OCI-LY7 (cell line): ENCODE data around the gene DIAPH1. TPM values are rescaled to one million over a fixed set of nuclear protein-coding genes. Genes with fewer than 3 reads are reported as not detected.
A peak's percentile ranks its signal among the peaks of the same experiment; 100 is the strongest.

ENCODE experiments used
- BruUV-seq: library from RNA; stranded (reverse); fragments of 400-500 nt; replicated peaks from 2 replicates; lab custom pipeline; 2021; lab: Mats Ljungman, UMichigan
- CTCF ChIA-PET: fragments of 300-600 bp; sonication (Branson Sonifier 250); formaldehyde crosslinking; loops from one replicate; lab custom pipeline; 2022; ENCODE audit warnings: antibody characterized with exemption; ENCODE audit not compliant: unreplicated experiment; lab: Charles Lee
- POLR2A ChIA-PET: fragments of 300-600 bp; sonication (Branson Sonifier 250); formaldehyde crosslinking; loops from one replicate; lab custom pipeline; 2022; ENCODE audit warnings: antibody characterized with exemption; lab: Charles Lee
- DNase-seq: peaks from one replicate; pipeline ENCODE4 v3.0.0-alpha.2; 2015; ENCODE audit warnings: low spot score
- H2AFZ ChIP-seq: fragments of 200-600 bp; sonication (generic), shearing (Covaris generic); 2 replicates; pipeline ENCODE4 v1.6.1; 2014; ENCODE audit warnings: mild to moderate bottlenecking, antibody characterized with exemption, low read length, moderate library complexity
- H3K27ac ChIP-seq: fragments of 200-600 bp; sonication (generic); 2 replicates; pipeline ENCODE4 v1.5.1; 2014; ENCODE audit warnings: mixed run types, low read depth, mild to moderate bottlenecking, moderate library complexity, low read length, inconsistent platforms; ENCODE audit not compliant: poor library complexity, severe bottlenecking
- H3K36me3 ChIP-seq: fragments of 200-600 bp; sonication (generic); 2 replicates; pipeline ENCODE4 v1.6.1; 2014; ENCODE audit warnings: mild to moderate bottlenecking, antibody characterized with exemption, low read length, moderate library complexity, mixed read lengths; ENCODE audit not compliant: insufficient read depth
- H3K4me1 ChIP-seq: fragments of 200-600 bp; sonication (generic); 2 replicates; pipeline ENCODE4 v1.5.1; 2014; ENCODE audit warnings: mild to moderate bottlenecking, low read length; ENCODE audit not compliant: insufficient read depth, poor library complexity, severe bottlenecking
- H3K4me2 ChIP-seq: fragments of 200-600 bp; sonication (generic); 2 replicates; pipeline ENCODE4 v1.6.1; 2014; ENCODE audit warnings: mild to moderate bottlenecking, low read length
- H3K4me3 ChIP-seq: fragments of 200-600 bp; sonication (generic); 2 replicates; pipeline ENCODE4 v1.5.1; 2014; ENCODE audit warnings: mild to moderate bottlenecking, low read depth, low read length; ENCODE audit not compliant: poor library complexity, severe bottlenecking
- H3K79me2 ChIP-seq: fragments of 200-600 bp; sonication (generic); 2 replicates; pipeline ENCODE4 v1.6.1; 2016; ENCODE audit warnings: low read depth, mild to moderate bottlenecking, low read length, moderate library complexity, mixed read lengths; ENCODE audit not compliant: insufficient read depth
- H3K9me2 ChIP-seq: fragments of 200-600 bp; sonication (generic); 2 replicates; pipeline ENCODE4 v1.6.1; 2016; ENCODE audit warnings: mild to moderate bottlenecking, low read length, mixed read lengths; ENCODE audit not compliant: insufficient read depth
- H3K9me3 ChIP-seq: fragments of 200-600 bp; sonication (generic); 2 replicates; pipeline ENCODE4 v1.6.1; 2014; ENCODE audit warnings: mild to moderate bottlenecking, mixed run types, low read length, mixed read lengths
- H4K20me1 ChIP-seq: fragments of 200-600 bp; sonication (generic); 2 replicates; pipeline ENCODE4 v1.6.1; 2014; ENCODE audit warnings: mild to moderate bottlenecking, antibody characterized with exemption, low read length, moderate library complexity, mixed read lengths; ENCODE audit not compliant: insufficient read depth
- CTCF ChIP-seq: fragments of 200-600 bp; sonication (generic); conservative IDR thresholded peaks from 2 replicates; pipeline ENCODE4 v1.5.1; 2014; ENCODE audit warnings: mild to moderate bottlenecking, antibody characterized with exemption, low read length, moderate library complexity, mixed read lengths
- EZH2phosphoT487 ChIP-seq: fragments of 200-600 bp; sonication (generic); IDR thresholded peaks from 2 replicates; pipeline ENCODE4 v1.6.1; 2018; ENCODE audit warnings: low read depth, borderline replicate concordance, mild to moderate bottlenecking, mixed run types, antibody characterized with exemption, low read length, moderate library complexity, mixed read lengths
- intact Hi-C: fragments of 100-400 bp; cut with micrococcal nuclease; formaldehyde crosslinking; loops from one replicate; pipeline ENCODE4 v1.10.0; 2022; ENCODE audit not compliant: unreplicated experiment
- total RNA-seq, 2 experiments: library from RNA; depleted of rRNA in 1 of 2; stranded (reverse); fragments of >200 nt in 1 of 2; shearing (Covaris generic) in 1 of 2; gene quantifications; 2 replicates each; pipeline ENCODE4 v1.2.3, GENCODE V29; 2014 to 2022

The DIAPH1 gene
- total RNA-seq, 2 experiments from 2014 or later: 78.8 to 174 TPM

DNA sequence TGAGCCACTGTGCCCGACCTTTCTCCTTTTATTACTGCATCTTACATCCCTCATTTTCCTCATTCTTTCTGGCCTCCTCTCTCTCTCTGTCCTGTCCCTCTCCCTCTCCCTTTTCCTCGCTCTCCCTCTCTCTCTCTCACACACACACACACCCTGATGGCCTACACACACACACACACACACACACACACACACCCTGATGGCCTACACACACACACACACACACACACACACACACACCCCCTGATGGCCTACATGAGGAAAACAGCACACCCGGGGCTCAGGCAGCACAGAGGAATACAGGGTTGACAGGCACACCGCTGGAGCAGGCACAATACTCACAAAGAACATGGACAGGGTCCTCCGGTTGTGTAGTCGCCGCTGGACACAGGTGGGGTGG lies 36.2 kb upstream of the DIAPH1 start:
- TF ChIP-seq CTCF (no peak), EZH2phosphoT487 (no peak)
- CTCF ChIA-PET: no interaction called here
- no TSS peak for BruUV-seq
- Histone ChIP-seq H3K9me3 (no peaks in the 10 kb centered on the region), H2AFZ (no peak overlapping the region), H4K20me1 (no peaks in the 10 kb centered on the region), H3K9me2 (no peaks in the 10 kb centered on the region), H3K4me2 (no peak overlapping the region), H3K4me3 (no peak overlapping the region), H3K36me3 (no peaks in the 10 kb centered on the region), H3K27ac (no peak overlapping the region), H3K4me1 (peaks cover 13% of the 10 kb centered on the region), H3K79me2 (no peaks in the 10 kb centered on the region)
- POLR2A ChIA-PET: no interaction called here
- DNase-seq: no peak
- intact Hi-C loops: no loop called here

DNA sequence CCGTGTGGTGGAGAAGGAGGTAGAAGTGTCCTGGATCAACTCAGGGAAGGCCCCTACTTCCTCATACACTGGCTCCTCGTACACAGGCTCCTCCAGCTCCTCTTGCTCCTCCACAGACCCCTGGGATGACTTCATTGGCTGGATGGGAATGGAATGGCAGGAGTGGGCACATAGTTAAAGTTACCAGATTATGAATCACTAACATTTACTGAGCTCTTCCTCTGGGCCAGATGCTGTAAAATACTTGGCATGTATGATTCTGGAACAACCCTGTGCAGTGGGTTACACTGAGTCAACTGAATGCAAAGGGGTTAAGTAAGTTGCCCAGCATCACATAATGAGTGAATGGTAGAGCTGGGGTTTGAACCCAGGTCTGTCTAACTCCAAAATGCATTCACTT lies 35.5 kb upstream of the DIAPH1 start:
- DNase-seq: no peak
- Histone ChIP-seq H3K79me2 (no peaks in the 10 kb centered on the region), H4K20me1 (no peaks in the 10 kb centered on the region), H3K4me1 (peaks cover 13% of the 10 kb centered on the region), H3K4me3 (no peak overlapping the region), H3K9me3 (no peaks in the 10 kb centered on the region), H3K9me2 (no peaks in the 10 kb centered on the region), H3K36me3 (no peaks in the 10 kb centered on the region), H3K27ac (no peak overlapping the region), H3K4me2 (no peak overlapping the region), H2AFZ (no peak overlapping the region)
- POLR2A ChIA-PET: no interaction called here
- CTCF ChIA-PET: no interaction called here
- intact Hi-C loops: no loop called here
- TF ChIP-seq CTCF (no peak), EZH2phosphoT487 (no peak)
- BruUV-seq: no TSS peak

DNA sequence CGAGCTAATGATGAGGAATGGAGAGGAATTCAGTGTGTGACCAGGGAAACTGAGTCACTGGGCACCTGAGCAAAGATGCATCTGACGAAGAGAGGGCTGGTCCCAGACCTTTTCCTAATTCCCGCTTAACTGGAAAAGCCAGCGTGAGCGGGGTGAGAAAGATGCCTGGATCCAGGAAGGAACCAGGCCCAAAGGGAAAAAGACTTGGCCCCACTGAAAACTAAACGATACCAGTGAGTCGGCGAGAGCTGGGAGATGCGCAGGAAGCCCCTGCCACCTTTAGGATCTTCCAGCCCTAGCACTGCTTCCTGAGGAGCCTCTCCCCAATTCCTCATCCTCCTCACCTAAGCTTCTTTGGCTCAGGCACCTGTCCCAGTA lies 32.9 kb upstream of the DIAPH1 start:
- Histone ChIP-seq H3K79me2 (no peaks in the 10 kb centered on the region), H3K4me1 (peaks cover 13% of the 10 kb centered on the region), H4K20me1 (no peaks in the 10 kb centered on the region), H3K9me3 (no peaks in the 10 kb centered on the region), H3K36me3 (no peaks in the 10 kb centered on the region), H2AFZ (peak overlapping the region; percentile 84), H3K9me2 (no peaks in the 10 kb centered on the region), H3K4me3 (peak overlapping the region; percentile 73), H3K4me2 (peak overlapping the region; percentile 97), H3K27ac (no peak overlapping the region)
- no peak for TF ChIP-seq CTCF
- no peak for TF ChIP-seq EZH2phosphoT487
- DNase-seq: no peak
- ChIA-PET POLR2A (interaction anchor here (0.9 to 2.9 kb wide), 4 partner anchors 11 to 60 kb away, joined by 3 to 18 read pairs (median 4); partner anchors contain the start of genes HDAC3 and RELL2), CTCF (interaction anchor here (1.2 to 1.3 kb wide), 2 partner anchors 12 to 14 kb away, joined by 3 to 4 read pairs; no protein-coding TSS in a partner anchor)
- BruUV-seq: no TSS peak
- intact Hi-C loops: no loop called here
